ENCODE results near the gene PBX4.

Gene PBX4

GRCh38 chr19:19634516-19635312 is 16.2 kb upstream of the PBX4 start:
- no peak for TF ChIP-seq CTCF (IDR thresholded peaks at IDR 0.05; ENCODE audit: control extremely low read depth, extremely low read depth, low read depth, missing control alignments)
- ChIA-PET POLR2A (no interaction called here), CTCF (interaction anchor here (1.1 to 3.8 kb wide), 2 partner anchors 10 to 81 kb away, joined by 3 to 18 read pairs; partner anchors contain the start of gene GMIP)
- no peak for DNase-seq (ENCODE audit: extremely low spot score)

- CTCF ChIA-PET, result interaction anchor here (0.9 to 3.8 kb wide), 3 partner anchors 11 to 102 kb away, joined by 3 to 18 read pairs (median 3); partner anchors contain the start of gene GMIP
- POLR2A ChIA-PET, result no interaction called here
Observed at GRCh38 chr19:19633711-19634515, 15.4 kb upstream of the PBX4 start.

GRCh38 chr19:19632661-19633060 is 14.2 kb upstream of the PBX4 start:
- DNase-seq (ENCODE audit: extremely low spot score), result no peak
- CTCF ChIA-PET, result interaction anchor here (1.3 to 3.8 kb wide), 2 partner anchors 12 to 100 kb away, joined by 3 to 18 read pairs; partner anchors contain the start of gene GMIP
- POLR2A ChIA-PET, result no interaction called here
- no peak for TF ChIP-seq CTCF (IDR thresholded peaks at IDR 0.05; ENCODE audit: control extremely low read depth, extremely low read depth, low read depth, missing control alignments)

More at GRCh38 chr19:19633711-19634515, 15.4 kb upstream of the PBX4 start:
- no peak for DNase-seq (ENCODE audit: extremely low spot score)
- no peak for TF ChIP-seq CTCF (IDR thresholded peaks at IDR 0.05; ENCODE audit: control extremely low read depth, extremely low read depth, low read depth, missing control alignments)

- ChIA-PET POLR2A (no interaction called here), CTCF (interaction anchor here (1.4 to 2.1 kb wide), 3 partner anchors 9 to 13 kb away, joined by 4 to 10 read pairs (median 6); partner anchors contain the start of gene GMIP)
- no peak for DNase-seq (ENCODE audit: extremely low spot score)
- TF ChIP-seq CTCF (IDR thresholded peaks at IDR 0.05; ENCODE audit: control extremely low read depth, extremely low read depth, low read depth, missing control alignments), result no peak
Observed at GRCh38 chr19:19631346-19631745, 12.9 kb upstream of the PBX4 start.

GRCh38 chr19:19630426-19630825 is 11.9 kb upstream of the PBX4 start:
- DNase-seq (ENCODE audit: extremely low spot score), result no peak
- ChIA-PET POLR2A (no interaction called here), CTCF (interaction anchor here (1.4 to 2.1 kb wide), 3 partner anchors 8 to 14 kb away, joined by 4 to 10 read pairs (median 6); partner anchors contain the start of gene GMIP)
- TF ChIP-seq CTCF (IDR thresholded peaks at IDR 0.05; ENCODE audit: control extremely low read depth, extremely low read depth, low read depth, missing control alignments), result no peak

- TF ChIP-seq CTCF (IDR thresholded peaks at IDR 0.05; ENCODE audit: control extremely low read depth, extremely low read depth, low read depth, missing control alignments), result no peak
- ChIA-PET CTCF (interaction anchor here (2.1 kb wide), 1 partner anchor 8 kb away, joined by 4 read pairs; no protein-coding TSS in a partner anchor), POLR2A (no interaction called here)
- no peak for DNase-seq (ENCODE audit: extremely low spot score)
Observed at GRCh38 chr19:19630062-19630414, 11.6 kb upstream of the PBX4 start.

Data from GM10248 (cell line).